Heart left ventricle (tissue), 16 donors: Measurements from ENCODE around the gene ODAD4. TPM values are rescaled to one million over a fixed set of nuclear protein-coding genes. Genes with fewer than 3 reads are reported as not detected.

Experiments used
- ATAC-seq, 4 donors: fragments of 200-7000 bp; cut with Tn5 transposase; one replicate each; pipeline ENCODE4 v1.9.1; 2020 to 2022; ENCODE audit warnings: moderate library complexity in 4 of 4, mild to moderate bottlenecking in 3 of 4, moderate number of reproducible peaks in 1 of 4
- DNase-seq, 5 donors: peaks; one replicate each; pipeline ENCODE4 v3.0.0-alpha.2; 2020
- H3K27ac ChIP-seq, 12 donors: fragments of 200-600 bp; sonication (generic) in 4 of 12; one replicate each; pipeline versions ENCODE4 v1.5.0 to v1.8.0; 2016 to 2022; ENCODE audit warnings: mild to moderate bottlenecking in 2 of 12
- H3K27me3 ChIP-seq, 9 donors: fragments of 200-600 bp; sonication (generic) in 2 of 9; one replicate each; pipeline versions ENCODE4 v1.5.1 to v1.8.0; 2016 to 2022; ENCODE audit warnings: mild to moderate bottlenecking in 3 of 9
- H3K36me3 ChIP-seq, 9 donors: fragments of 200-600 bp; sonication (generic) in 2 of 9; one replicate each; pipeline versions ENCODE4 v1.5.0 to v1.8.0; 2018 to 2022; ENCODE audit warnings: mild to moderate bottlenecking in 2 of 9
- H3K4me1 ChIP-seq, 12 donors: fragments of 200-600 bp; sonication (generic) in 4 of 12; one replicate each; pipeline versions ENCODE4 v1.5.0 to v1.8.0; 2016 to 2022; ENCODE audit warnings: mild to moderate bottlenecking in 3 of 12
- H3K4me3 ChIP-seq, 12 donors: fragments of 200-600 bp; sonication (generic) in 4 of 12; one replicate each; pipeline versions ENCODE4 v1.5.0 to v1.8.0; 2017 to 2022; ENCODE audit warnings: mild to moderate bottlenecking in 9 of 12, moderate library complexity in 4 of 12
- H3K9me3 ChIP-seq, 12 donors: fragments of 200-600 bp; sonication (generic) in 4 of 12; one replicate each; pipeline versions ENCODE4 v1.5.0 to v1.8.0; 2016 to 2022; ENCODE audit warnings: mild to moderate bottlenecking in 1 of 12
- POLR2A ChIP-seq, 2 donors: fragments of 450-650 bp; IDR thresholded peaks; one replicate each; pipeline ENCODE4 v1.6.1; 2017; ENCODE audit warnings: antibody characterized with exemption in 2 of 2, mild to moderate bottlenecking in 2 of 2, moderate library complexity in 2 of 2
- WGBS, 4 donors: extraction: QIAGEN DNeasy Blood & Tissue Kit in 2 of 4; methylation state at CpG; one replicate each; pipeline versions ENCODE4 v1.1.5 to v1.1.7; 2013 to 2018; 5-methylcytosine and 5-hydroxymethylcytosine counted together
- intact Hi-C, 10 donors: fragments of 100-400 bp; cut with DNase I; formaldehyde crosslinking; loops; one replicate each; pipeline versions ENCODE4 v1.11.1 to v1.14.2; 2022
- polyA plus RNA-seq, 2 donors: library from polyadenylated mRNA; stranded (reverse); fragments of 200-250 nt; gene quantifications; one replicate each; pipeline ENCODE4 v1.2.3, GENCODE V29; 2013
- total RNA-seq, 9 donors: library from RNA; depleted of rRNA in 2 of 9; stranded (reverse); fragments of >200 nt in 2 of 9; fragmentation: NEBNext Ultra II Directional in 3 of 9; extraction: Animal tissue kit (Norgen Biotek cat#: 25700) in 3 of 9; gene quantifications; one replicate each; pipeline versions ENCODE4 v1.1.0 to v1.2.4, GENCODE V29; 2016 to 2023
- TF ChIP-seq, protein P1 (sequence below), 12 donors: fragments of 200-600 bp; sonication (generic) in 4 of 12; IDR thresholded peaks; one replicate each; pipeline versions ENCODE4 v1.5.0 to v1.8.0; 2018 to 2022; ENCODE audit warnings: antibody characterized with exemption in 12 of 12, mild to moderate bottlenecking in 5 of 12
- donor health status: ischemic (EF 13 %, LVEDD 7.1; RV severe dilation, severe dysfunction).
- donor health status: healthy with polysubstance abuse.
- donor health status: DM: no; HTN: yes; CAD: no.
- donor health status: DM: no; HTN: no; CAD: no.
- donor health status: ischemic (EF 25% LVEDD 6.9; RV normal size, moderate dysfunction).
- donor health status: ischemic (EF 25% LVEDD 5.7; RV mildly dilated, moderate dysfunction).
- donor health status: healthy.
- donor health status: DM: yes; HTN: yes; CAD: no.
- donor health status: ischemic (EF 35%, LVEDD 5.7; RV mildly dilated, moderate dysfunction).
- donor health status: nonischemic (EF 11% LVEDD 7.7; RV severe dilation, severe dysfunction).
- donor health status: DM: yes; HTN: yes; CAD: no.
- donor health status: PGD.
- donor health status: ischemic (EF 29% LVEDD 5.4; RV normal size, mild dysfunction).
- donor health status: nonischemic (EF 23%, LVEDD 6.1; RV moderate dilation, normal function).

ODAD4 gene
- total and polyA plus RNA-seq, 11 donors: 0.38 to 1.2 (median 0.73) TPM; not detected in 1

DNA sequence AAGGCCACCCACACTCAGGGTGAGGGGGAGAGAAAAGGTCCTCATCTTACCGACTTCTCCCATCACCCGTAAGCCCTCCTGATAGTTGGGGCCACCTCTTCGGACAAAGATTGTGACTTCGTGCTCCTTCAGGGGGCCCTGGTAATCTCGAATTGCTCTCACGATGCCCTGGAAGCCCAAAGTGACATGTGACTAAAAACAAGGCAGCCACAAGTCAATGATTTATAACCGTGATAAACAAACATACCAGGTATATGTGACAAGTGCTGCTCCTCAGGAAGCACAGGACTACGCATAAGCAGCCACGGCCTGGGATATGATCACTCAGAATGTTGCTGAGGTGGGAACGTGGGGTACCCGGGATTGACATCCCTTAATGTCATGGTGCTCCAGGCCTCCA, 28.8 kb upstream of the ODAD4 start:
- no peak overlapping the region for H3K27ac ChIP-seq
- H3K27me3 ChIP-seq: no peaks in the 10 kb centered on the region
- H3K36me3 ChIP-seq: peaks cover 0 to 97% (median 92%) of the 10 kb centered on the region in 9 donors
- WGBS, 4 donors: 80 to 93% (median 89%) methylated on average over 10 to 11 of the region's 11 CpGs
- no peak for ATAC-seq
- intact Hi-C loops: no loop called here
- no peaks in the 10 kb centered on the region for H3K4me1 ChIP-seq
- DNase-seq: no peak
- H3K4me3 ChIP-seq: no peak overlapping the region
- no peak for TF ChIP-seq POLR2A (IDR thresholded peaks at IDR 0.05)
- TF ChIP-seq, protein P1, sequence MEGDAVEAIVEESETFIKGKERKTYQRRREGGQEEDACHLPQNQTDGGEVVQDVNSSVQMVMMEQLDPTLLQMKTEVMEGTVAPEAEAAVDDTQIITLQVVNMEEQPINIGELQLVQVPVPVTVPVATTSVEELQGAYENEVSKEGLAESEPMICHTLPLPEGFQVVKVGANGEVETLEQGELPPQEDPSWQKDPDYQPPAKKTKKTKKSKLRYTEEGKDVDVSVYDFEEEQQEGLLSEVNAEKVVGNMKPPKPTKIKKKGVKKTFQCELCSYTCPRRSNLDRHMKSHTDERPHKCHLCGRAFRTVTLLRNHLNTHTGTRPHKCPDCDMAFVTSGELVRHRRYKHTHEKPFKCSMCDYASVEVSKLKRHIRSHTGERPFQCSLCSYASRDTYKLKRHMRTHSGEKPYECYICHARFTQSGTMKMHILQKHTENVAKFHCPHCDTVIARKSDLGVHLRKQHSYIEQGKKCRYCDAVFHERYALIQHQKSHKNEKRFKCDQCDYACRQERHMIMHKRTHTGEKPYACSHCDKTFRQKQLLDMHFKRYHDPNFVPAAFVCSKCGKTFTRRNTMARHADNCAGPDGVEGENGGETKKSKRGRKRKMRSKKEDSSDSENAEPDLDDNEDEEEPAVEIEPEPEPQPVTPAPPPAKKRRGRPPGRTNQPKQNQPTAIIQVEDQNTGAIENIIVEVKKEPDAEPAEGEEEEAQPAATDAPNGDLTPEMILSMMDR (IDR thresholded peaks at IDR 0.05): no peak
- H3K9me3 ChIP-seq: no peaks in the 10 kb centered on the region

DNA sequence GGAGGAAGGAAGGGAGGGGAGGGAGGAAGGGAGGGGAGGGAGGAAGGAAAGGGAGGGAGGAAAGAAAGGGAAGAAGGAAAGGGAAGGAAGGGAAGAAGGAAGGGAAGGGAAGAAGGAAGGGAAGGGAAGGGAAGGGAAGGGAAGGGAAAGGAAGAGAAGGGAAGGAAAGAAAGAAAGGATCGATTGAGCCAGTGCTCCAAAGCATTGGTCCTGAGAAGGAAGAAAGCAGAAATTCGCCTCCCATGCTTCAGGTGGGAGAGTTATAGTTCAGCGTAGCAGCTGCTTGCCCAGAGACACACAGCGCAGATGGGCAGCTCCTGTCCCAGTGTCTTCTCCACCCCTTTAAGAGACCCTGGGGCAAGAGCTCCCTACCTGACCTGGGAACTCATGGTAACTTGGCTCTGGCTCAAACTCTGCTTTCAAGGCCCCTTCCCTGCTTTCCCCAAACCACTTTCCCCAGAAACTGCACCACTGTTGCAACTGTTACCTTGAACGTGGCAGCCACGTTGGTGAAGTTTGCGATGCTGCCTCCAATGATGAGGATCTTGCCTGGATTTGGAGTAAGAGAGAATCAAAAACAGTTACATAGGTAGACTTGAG, 26.1 kb upstream of the ODAD4 start:
- WGBS, 4 donors: 88 to 95% (median 93%) methylated on average over 7 of the region's 7 CpGs
- Histone ChIP-seq H3K27me3 (no peaks in the 10 kb centered on the region), H3K9me3 (no peaks in the 10 kb centered on the region), H3K4me1 (no peaks in the 10 kb centered on the region), H3K36me3 (peaks cover 0 to 97% (median 93%) of the 10 kb centered on the region in 9 donors), H3K27ac (no peak overlapping the region), H3K4me3 (no peak overlapping the region)
- intact Hi-C loops: no loop called here
- TF ChIP-seq, protein P1 (IDR thresholded peaks at IDR 0.05): no peak
- TF ChIP-seq POLR2A (IDR thresholded peaks at IDR 0.05): no peak
- DNase-seq (no peak), ATAC-seq (no peak)

DNA sequence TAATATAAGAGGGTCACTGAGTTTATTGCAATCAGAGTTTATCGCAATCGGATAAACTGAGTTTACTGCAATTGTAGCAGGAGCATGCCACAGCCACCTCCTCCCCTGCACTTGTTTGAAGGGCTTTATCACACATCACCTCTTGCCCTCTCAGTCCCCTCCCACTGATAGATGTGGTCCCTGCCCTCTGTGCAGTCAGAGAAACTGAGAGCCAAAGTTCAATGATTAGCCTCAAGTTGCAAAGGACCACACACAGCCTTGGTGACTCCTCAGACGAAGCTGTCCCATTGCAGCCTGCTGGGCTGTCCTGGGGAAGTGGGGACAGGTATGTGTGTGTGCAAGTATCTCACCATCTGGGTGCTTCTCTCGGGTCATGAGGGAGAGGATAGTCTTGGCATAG, 25.2 kb upstream of the ODAD4 start:
- Histone ChIP-seq H3K4me3 (no peak overlapping the region), H3K4me1 (no peaks in the 10 kb centered on the region), H3K9me3 (no peaks in the 10 kb centered on the region), H3K36me3 (peaks cover 2 to 97% (median 94%) of the 10 kb centered on the region in 9 donors), H3K27ac (no peak overlapping the region), H3K27me3 (no peaks in the 10 kb centered on the region)
- ATAC-seq (no peak), DNase-seq (no peak)
- 93 to 98% (median 96%) methylated on average over 2 to 4 of the region's 4 CpGs for WGBS, 4 donors
- no peak for TF ChIP-seq POLR2A (IDR thresholded peaks at IDR 0.05)
- TF ChIP-seq, protein P1 (IDR thresholded peaks at IDR 0.05): no peak
- intact Hi-C loops: no loop called here

DNA sequence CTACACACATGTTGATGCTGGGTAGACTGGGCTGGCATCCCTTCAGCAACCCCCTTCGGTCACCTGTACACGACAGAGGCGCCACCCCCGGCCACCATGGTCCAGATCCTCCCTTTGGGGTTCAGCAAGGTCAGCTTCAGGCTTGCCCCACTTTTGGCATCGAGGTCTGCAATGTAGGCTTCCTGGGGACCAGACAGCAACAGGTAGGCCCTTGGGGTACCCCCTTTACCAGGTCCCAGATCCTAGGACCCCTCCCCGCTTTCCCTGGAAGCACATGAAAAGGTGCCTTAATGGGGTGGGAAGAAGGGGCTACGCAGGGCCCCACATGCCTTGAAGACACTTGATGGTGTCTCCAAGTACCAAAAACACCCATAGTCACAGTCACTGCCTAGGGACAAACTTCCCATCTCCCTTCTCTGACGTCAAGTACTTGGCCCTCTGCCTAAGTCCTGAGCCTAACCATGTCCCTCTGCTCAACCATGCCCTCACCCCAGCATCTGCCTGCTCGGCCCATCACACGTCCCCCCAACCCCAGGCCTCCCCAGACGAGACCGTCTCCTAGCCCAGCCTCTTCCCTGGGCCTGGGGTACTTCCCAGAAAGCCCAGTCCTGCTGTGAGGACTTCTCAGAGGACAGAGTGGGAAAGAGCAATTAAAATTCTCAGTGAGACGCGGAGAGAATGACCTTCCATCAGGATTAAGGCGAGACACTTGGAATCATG, 23.8 kb upstream of the ODAD4 start:
- no peak overlapping the region for H3K4me3 ChIP-seq
- DNase-seq (peak in 1 of 5 donors; percentile 46), ATAC-seq (peak in 2 of 4 donors; percentile 11 to 48)
- TF ChIP-seq, protein P1 (IDR thresholded peaks at IDR 0.05): no peak
- TF ChIP-seq POLR2A (IDR thresholded peaks at IDR 0.05): no peak
- no peak overlapping the region for H3K27ac ChIP-seq
- no peaks in the 10 kb centered on the region for H3K4me1 ChIP-seq
- intact Hi-C loops: no loop called here
- H3K27me3 ChIP-seq: no peaks in the 10 kb centered on the region
- 85 to 89% (median 86%) methylated on average over 13 to 15 of the region's 15 CpGs for WGBS, 4 donors
- H3K36me3 ChIP-seq: peaks cover 4 to 98% (median 94%) of the 10 kb centered on the region in 9 donors
- H3K9me3 ChIP-seq: no peaks in the 10 kb centered on the region
